AG20443 (cell line): ENCODE data around the gene GAP43.

Source experiments
- DNase-seq: peaks from one replicate; pipeline ENCODE4 v3.0.0; 2012; ENCODE audit warnings: low spot score, mixed read lengths

Gene GAP43

GRCh38 chr3:115662356-115662755 is 39.0 kb downstream of the GAP43 start:
- no peak for DNase-seq

DNA sequence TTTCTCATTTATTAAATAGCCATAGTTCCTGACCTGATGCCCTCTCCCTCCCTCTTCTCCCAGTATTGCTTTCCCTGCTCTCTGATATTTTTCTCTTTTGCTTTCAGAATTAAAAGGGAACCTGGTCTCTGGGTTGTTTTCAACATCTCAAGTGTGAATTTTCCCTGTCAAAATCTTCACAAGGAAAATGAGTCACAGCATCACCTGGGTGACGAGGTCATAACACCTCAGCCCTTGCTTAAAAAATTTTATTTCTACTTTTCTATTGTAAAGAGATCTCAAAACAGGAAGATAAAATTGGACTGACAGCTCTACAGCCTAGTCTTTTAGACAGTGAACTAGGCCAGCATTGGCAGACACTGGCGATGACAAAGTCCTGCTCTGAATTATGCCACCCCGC is 40.1 kb downstream of the GAP43 start:
- DNase-seq: no peak

- no peak for DNase-seq
These were observed 42.8 kb downstream of the GAP43 start for GRCh38 chr3:115666081-115666480.

DNA sequence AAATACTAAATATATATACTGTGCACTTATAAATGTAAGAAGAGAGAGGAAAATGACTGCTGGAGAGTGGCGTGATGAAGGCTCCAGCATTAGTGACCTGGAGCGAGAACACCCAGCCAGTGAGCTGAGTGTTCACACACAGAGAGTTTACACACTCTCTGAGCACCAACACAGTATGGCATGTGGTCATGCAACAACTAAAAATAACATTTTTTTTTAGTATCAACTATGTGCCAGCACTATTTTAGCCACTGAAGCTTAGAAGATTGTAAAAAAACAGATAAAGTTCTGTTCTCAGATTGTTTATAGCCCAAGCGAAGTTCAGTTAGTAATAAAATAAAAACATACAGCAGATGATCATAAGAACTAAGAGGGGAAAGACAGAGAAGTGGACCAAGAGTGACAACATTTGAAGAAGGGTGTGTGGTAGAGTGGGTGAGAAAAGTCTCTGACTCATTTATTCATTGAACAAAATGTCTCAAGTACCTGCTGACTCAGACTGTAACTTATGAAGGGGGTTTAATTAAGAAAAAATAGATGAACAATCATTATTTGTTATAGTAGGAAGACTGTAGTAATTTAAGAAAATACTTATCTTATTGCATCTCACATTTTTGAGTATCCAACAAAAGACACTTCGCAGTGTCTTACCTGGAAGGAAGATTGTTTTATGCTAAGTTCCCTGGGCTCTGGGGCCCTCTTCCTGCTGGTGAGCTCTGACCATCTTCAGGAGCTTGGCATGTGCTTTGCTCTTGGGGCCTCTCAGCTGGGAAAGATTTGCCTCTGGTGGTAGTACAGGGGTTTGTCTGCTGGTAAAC is 43.8 kb downstream of the GAP43 start:
- DNase-seq: peak; percentile 16

DNA sequence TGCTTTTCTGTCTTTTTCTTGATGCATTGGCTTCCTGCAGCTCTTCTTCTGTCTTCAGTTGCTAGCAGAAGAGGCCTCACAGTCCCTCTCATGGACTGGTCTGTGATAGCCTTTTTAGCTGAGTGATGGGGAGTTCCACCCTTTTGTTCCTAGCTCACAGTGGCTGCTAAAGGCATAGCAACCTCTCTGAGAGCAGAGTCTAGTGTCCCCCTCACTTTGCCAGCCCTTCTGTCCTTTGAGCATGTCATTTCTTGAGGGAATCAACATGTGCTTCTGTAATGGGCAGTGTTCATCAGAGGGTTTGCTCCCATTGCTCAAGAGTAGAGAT is 44.4 kb downstream of the GAP43 start:
- DNase-seq: no peak

GRCh38 chr3:115670911-115671310 is 47.6 kb downstream of the GAP43 start:
- DNase-seq: no peak

DNA sequence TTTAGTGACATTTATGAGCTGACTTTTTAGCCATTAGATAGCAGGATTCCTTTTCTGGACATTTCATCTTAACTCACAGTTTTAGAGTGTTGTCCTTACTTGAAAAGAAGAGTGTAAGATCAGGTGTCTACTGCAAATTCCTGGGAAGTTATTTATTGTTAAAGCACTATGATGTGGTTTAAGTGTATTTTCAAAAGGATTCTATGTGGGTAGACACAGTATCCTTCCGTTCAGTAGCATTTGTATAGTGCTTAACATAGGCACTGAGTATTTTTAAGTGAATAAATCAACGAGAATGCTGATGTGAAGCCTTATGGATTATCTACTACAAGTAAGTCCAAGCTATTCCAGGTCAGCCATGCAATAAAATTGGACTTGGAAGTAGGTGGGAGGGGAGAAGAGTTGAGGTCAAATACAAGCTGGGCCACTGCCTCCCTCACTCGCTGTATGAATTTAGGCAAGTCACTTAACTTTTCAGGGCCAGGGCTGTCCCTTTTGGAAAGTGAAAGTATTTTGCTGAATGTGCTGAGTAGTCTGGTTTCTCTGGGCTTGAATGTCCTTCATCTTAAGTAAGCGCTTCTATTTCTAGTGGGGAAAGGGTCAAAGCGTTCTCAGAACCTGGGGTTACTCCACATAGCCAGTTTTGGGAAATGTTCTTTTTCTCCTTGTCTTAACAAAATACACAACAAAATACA is 48.6 kb downstream of the GAP43 start:
- DNase-seq: no peak

GRCh38 chr3:115673881-115674280 is 50.6 kb downstream of the GAP43 start:
- no peak for DNase-seq

- no peak for DNase-seq
These were observed 53.0 kb downstream of the GAP43 start for GRCh38 chr3:115676336-115676735.

GRCh38 chr3:115680803-115681345 is 57.6 kb downstream of the GAP43 start:
- no peak for DNase-seq

- DNase-seq: no peak
These were observed 58.4 kb downstream of the GAP43 start for GRCh38 chr3:115681736-115682135.

GRCh38 chr3:115683305-115683704 is 60.0 kb downstream of the GAP43 start:
- DNase-seq: no peak

DNA sequence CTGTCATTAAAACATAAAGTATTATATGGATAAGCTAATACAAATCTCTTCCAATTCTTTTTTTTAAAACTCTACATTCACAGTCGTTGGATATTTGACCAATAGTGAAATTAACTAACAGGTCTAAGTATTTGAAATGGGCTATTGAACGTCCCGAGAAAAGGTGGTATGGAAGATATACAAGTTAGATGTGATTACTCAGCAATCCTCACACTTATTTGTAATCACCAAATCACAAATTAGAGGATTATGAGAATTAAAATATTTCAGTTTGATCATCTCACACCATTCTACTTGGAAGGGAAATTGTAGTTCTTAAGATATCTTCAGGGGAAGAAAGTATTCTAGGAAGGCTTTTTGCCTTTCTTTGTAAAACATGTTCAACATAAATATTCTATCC is 60.5 kb downstream of the GAP43 start:
- DNase-seq: no peak

- no peak for DNase-seq
These were observed 61.8 kb downstream of the GAP43 start for GRCh38 chr3:115685097-115685496.

- no peak for DNase-seq
These were observed 64.4 kb downstream of the GAP43 start for GRCh38 chr3:115687721-115688120.

GRCh38 chr3:115688418-115688817 is 65.1 kb downstream of the GAP43 start:
- no peak for DNase-seq

DNA sequence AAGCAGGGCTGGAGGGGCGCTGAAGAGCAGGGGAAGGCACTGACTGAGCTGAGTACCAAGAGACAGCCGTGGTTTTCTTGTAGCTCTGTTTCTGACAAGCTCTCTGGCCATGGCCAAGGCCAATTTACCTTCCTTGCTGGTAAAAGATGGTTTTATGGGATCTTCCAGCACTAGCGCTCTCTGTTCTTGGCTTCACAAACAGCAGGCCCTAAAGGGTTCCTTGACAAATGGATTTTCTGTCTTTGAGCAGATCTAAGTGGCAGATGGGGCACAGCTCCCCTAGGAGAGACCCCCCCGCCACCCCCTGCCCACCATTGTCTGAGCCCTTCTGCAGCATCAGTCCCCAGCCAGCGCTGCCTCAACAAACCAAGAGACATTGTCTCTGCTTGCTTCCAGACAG is 66.6 kb downstream of the GAP43 start:
- DNase-seq: no peak

DNA sequence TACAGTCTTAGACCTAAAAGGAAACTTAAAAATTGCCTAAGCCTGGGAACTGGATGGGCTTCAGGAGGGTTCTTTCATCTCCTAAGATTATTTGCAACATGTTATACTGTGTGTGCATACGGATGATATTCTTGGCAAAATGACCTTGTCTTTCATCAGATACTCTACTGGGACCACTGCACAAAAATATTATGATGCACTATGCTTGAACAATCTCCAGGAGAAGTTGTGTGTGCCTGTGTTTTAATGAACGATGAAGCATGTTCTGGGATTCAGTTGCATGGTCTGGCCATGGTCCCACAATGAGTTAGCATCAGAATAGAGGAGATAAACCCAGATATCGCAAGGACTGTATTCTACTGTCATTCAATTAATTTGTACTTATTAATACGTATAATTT is 68.7 kb downstream of the GAP43 start:
- DNase-seq: no peak

- DNase-seq: peak; percentile 80
These were observed 69.7 kb downstream of the GAP43 start for GRCh38 chr3:115692887-115693524.

DNA sequence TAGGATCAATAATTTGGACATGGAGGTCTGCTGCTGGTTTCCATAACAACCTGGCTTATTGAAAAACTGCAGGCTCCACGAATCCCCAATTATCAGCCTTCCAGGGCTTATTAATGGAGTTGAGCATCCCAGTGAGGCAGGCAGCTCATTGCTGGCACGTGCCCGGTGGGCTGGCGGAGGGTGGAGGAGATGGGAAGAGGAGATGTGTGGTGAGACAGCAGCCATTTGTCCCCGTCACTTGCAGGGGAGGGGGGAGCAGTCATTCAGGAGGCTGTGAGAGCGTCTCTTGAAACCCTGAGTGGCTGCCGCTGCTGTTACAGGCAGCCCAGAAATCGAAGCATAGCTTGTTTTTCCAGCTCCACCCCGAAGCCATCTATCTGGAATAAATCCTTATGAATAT is 70.6 kb downstream of the GAP43 start:
- DNase-seq: no peak

DNA sequence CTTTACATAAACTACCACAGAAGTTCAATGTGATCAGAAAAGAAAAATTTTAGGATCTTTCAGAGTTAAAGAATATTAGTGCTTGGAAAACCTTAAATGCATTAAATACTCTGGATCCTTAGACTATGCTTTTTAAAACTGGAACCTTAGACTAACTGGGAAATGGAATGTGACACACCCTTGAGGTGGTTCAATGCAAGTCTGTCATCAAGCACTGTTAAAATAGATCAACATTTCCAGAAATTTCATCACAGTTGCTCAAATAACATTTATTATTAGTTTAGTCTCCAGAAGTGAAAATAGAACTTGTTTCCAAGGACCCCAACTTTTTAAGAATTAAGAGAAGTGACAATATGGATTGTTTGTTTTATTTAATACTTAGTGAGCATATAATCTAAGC is 71.8 kb downstream of the GAP43 start:
- DNase-seq: no peak

DNA sequence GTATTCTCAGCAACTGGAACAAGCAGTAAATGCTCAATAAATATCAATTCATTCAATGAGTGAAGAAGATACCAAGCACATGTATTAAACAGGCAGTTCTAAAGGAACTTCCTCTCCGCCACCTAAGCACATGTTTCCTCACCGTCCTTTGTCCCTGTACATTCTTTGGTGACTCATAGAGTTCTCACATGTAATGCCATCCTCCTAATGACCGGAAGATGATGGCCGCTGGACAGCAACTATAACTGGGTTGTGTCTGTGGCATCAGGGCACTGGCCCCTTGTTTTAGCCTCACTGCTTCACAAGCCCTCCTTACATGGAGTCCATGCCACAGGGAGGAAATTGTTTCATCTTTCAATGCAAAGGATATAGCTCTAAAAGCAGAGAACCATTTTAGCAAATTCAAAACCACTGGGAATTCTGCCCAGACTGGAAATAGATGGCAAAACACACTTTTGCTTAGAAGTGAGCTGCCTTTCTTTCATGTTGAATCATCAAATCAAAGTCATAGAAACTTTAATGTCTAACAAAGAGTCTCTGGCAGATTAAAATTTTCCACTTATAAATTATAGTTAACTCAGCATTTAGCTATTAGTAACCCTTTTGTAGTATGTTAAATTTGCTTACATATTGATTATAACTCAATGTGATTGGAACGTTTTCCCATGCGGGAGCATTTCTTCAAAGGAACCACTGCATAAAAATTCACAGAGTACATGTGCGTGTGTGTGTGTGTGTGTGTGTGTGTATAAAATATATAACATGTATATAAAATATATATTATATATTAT is 74.1 kb downstream of the GAP43 start:
- no peak for DNase-seq
